Measurements from ENCODE around the gene SKIDA1. TPM values are rescaled to one million over a fixed set of nuclear protein-coding genes. Genes with fewer than 3 reads are reported as not detected.
A peak's percentile ranks its signal among the peaks of the same experiment; 100 is the strongest.
"Not testable (repeated sequence)": the region's sequence is repeated elsewhere in the genome, so short reads cannot be mapped to it uniquely, and the experiment has no call there.

The SKIDA1 gene
- total and polyA plus RNA-seq, 2 experiments from 2014 or later = 1.5 to 3.5 TPM

DNA sequence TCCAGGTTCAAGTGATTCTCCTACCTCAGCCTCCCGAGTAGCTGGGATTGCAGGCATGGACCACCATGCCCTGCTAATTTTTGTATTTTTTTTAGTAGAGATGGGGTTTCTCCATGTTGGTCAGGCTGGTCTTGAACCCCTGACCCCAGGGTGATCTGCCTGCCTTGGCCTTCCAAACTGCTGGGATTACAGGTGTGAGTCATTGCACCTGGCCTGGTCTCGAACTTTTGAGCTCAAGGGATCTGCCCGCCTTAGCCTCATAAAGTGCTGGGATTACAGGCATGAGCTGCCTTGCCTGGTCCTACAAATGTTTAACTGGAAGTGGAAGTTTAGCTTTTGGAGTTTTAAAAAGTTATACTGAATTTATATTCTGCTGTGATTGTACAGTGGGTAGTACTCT lies 11.4 kb upstream of the SKIDA1 start (continued):
- TF ChIP-seq ZNF462 (CRISPR knock-in tag; IDR thresholded peaks at IDR 0.05) (no peak), ETS1 (IDR thresholded peaks at IDR 0.05) (no peak), POLR2AphosphoS5 (IDR thresholded peaks at IDR 0.05; ENCODE audit: low read depth) (no peak)

GRCh38 chr10:21535976-21536375 lies 10.5 kb upstream of the SKIDA1 start:
- peak overlapping the region; percentile 87 for H3K4me2 ChIP-seq
- H3F3A ChIP-seq (replicated peaks; ENCODE audit: low read depth); H3K9me3 Mint-ChIP-seq; H2AFZ ChIP-seq; H3K27me3 ChIP-seq (ENCODE audit: insufficient read depth); DNase-seq (ENCODE audit: low spot score); H3K27ac Mint-ChIP-seq; ATAC-seq; H3K9me2 ChIP-seq (ENCODE audit: insufficient read depth): not testable (repeated sequence)
- H3K27ac ChIP-seq (ENCODE audit: low read depth) = 0 out of 2 replicates have a peak overlapping the region, but pooled peaks have one; percentile 15
- peak overlapping the region; percentile 86 for H3K4me3 Mint-ChIP-seq
- peaks cover 16% of the 10 kb centered on the region for H4K20me1 ChIP-seq (replicated peaks; ENCODE audit: insufficient read depth)
- H3K36me3 ChIP-seq (ENCODE audit: insufficient read depth) = peaks cover 23% of the 10 kb centered on the region
- H3K27me3 Mint-ChIP-seq (ENCODE audit: insufficient read depth, low read depth, poor library complexity) = peaks cover 12% of the 10 kb centered on the region
- peaks cover 50% of the 10 kb centered on the region for H3K36me3 Mint-ChIP-seq (ENCODE audit: low read depth)
- peaks cover 62% of the 10 kb centered on the region for H3K79me2 ChIP-seq (replicated peaks; ENCODE audit: insufficient read depth)
- H3K4me1 Mint-ChIP-seq = peaks cover 18% of the 10 kb centered on the region
- peak overlapping the region; percentile 75; the same call in 1 of the 2 replicates for H3K4me3 ChIP-seq
- peaks cover 28% of the 10 kb centered on the region for H3K4me1 ChIP-seq (ENCODE audit: insufficient read depth)
